NB4 (cell line): ENCODE results near the gene MEGF9.

Experiments
- DNase-seq: peaks from one replicate; pipeline ENCODE4 v3.0.0; 2010; ENCODE audit warnings: low read depth
- H3K4me3 ChIP-seq: one replicate; pipeline ENCODE4 v1.5.1; 2011; ENCODE audit warnings: mild to moderate bottlenecking, low read depth, low read length, moderate library complexity
- MAX ChIP-seq: IDR thresholded peaks from 2 replicates; pipeline ENCODE4 v1.6.1; 2011; ENCODE audit warnings: low read depth, low read length
- MYC ChIP-seq: IDR thresholded peaks from 2 replicates; pipeline ENCODE4 v1.6.1; 2011; ENCODE audit warnings: low read depth, low read length
- POLR2A ChIP-seq: IDR thresholded peaks from 2 replicates; pipeline ENCODE4 v1.6.1; 2011; ENCODE audit warnings: mild to moderate bottlenecking; ENCODE audit not compliant: insufficient read length; ENCODE audit errors: extremely low read depth
- TF ChIP-seq, protein P1 (sequence below): IDR thresholded peaks from one replicate; pipeline ENCODE4 v1.5.1; 2012; ENCODE audit warnings: low read depth, low read length

The MEGF9 gene

GRCh38 chr9:120726484-120726883 lies 12.2 kb upstream of the MEGF9 start:
- no peak for TF ChIP-seq MAX
- TF ChIP-seq MYC, result no peak
- TF ChIP-seq, protein P1, sequence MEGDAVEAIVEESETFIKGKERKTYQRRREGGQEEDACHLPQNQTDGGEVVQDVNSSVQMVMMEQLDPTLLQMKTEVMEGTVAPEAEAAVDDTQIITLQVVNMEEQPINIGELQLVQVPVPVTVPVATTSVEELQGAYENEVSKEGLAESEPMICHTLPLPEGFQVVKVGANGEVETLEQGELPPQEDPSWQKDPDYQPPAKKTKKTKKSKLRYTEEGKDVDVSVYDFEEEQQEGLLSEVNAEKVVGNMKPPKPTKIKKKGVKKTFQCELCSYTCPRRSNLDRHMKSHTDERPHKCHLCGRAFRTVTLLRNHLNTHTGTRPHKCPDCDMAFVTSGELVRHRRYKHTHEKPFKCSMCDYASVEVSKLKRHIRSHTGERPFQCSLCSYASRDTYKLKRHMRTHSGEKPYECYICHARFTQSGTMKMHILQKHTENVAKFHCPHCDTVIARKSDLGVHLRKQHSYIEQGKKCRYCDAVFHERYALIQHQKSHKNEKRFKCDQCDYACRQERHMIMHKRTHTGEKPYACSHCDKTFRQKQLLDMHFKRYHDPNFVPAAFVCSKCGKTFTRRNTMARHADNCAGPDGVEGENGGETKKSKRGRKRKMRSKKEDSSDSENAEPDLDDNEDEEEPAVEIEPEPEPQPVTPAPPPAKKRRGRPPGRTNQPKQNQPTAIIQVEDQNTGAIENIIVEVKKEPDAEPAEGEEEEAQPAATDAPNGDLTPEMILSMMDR, result no peak
- no peak for TF ChIP-seq POLR2A
- no peak overlapping the region for H3K4me3 ChIP-seq
- no peak for DNase-seq

DNA sequence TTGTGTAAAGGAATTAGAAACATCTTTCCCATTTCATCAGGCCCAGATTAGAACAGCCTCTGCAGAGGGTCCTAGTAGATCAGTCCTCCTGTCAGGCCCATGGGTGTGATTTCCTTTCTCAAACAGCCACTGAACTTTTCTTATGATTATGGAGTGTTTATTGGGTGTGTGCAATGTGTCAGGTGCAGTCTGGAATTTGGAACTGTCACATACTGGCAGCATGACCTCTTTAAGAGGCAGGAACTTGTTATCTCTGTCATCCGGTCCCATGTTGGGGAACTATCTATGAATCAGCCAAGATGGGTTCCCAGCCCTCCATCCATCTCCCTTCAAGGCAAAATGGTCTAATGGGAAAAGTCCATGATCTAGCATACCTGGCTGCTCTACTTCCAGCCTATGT lies 11.6 kb upstream of the MEGF9 start:
- DNase-seq, result no peak
- no peak for TF ChIP-seq MAX
- no peak for TF ChIP-seq MYC
- TF ChIP-seq POLR2A, result no peak
- TF ChIP-seq, protein P1, result no peak
- H3K4me3 ChIP-seq, result no peak overlapping the region

DNA sequence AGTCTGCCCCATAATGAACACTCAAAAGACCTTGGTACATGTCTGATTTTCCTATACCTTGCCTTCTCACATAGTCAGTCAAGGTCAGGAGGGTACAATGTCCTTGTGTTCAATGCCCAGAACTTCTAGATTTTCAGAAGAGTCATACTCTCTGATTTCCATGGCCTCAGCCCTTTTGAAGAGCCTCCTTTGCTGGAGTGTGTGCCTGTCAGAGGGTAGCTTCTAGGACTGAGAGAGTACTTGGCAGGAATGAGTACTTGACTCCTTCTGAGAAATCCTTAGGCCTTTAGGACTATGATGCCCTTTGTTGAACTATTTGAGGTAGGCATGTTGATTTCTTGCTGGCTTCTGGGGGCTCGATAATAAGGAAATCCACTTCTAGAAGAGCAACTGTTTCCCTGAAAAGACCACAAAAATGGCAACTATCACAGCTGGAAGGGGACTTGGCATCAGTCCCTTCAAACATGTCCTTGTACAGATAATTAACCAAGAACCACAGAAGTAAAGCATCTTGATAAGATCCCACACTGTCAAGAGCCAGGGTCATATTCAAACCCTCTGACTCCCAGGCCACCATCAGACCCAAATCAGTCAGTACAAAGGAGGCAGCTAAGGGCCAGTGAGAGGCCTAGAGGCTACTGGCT lies 10.6 kb upstream of the MEGF9 start:
- no peak for DNase-seq
- no peak overlapping the region for H3K4me3 ChIP-seq
- TF ChIP-seq, protein P1, result no peak
- TF ChIP-seq MAX, result no peak
- TF ChIP-seq MYC, result no peak
- no peak for TF ChIP-seq POLR2A

- no peak for TF ChIP-seq MAX
- TF ChIP-seq POLR2A, result no peak
- TF ChIP-seq, protein P1, result no peak
- TF ChIP-seq MYC, result no peak
- H3K4me3 ChIP-seq, result no peak overlapping the region
- no peak for DNase-seq
These were observed 9.3 kb upstream of the MEGF9 start for GRCh38 chr9:120723565-120723964.

GRCh38 chr9:120720404-120720803 lies 6.1 kb upstream of the MEGF9 start:
- H3K4me3 ChIP-seq, result no peak overlapping the region
- DNase-seq, result no peak
- TF ChIP-seq, protein P1, result no peak
- TF ChIP-seq POLR2A (no peak), MYC (no peak), MAX (no peak)

GRCh38 chr9:120718316-120718715 lies 4.0 kb upstream of the MEGF9 start:
- no peak overlapping the region for H3K4me3 ChIP-seq
- no peak for DNase-seq
- TF ChIP-seq MAX (no peak), MYC (no peak), POLR2A (no peak)
- TF ChIP-seq, protein P1, result no peak
